ENCODE measurements around the gene PLA2G4F.

The PLA2G4F gene, protein sequence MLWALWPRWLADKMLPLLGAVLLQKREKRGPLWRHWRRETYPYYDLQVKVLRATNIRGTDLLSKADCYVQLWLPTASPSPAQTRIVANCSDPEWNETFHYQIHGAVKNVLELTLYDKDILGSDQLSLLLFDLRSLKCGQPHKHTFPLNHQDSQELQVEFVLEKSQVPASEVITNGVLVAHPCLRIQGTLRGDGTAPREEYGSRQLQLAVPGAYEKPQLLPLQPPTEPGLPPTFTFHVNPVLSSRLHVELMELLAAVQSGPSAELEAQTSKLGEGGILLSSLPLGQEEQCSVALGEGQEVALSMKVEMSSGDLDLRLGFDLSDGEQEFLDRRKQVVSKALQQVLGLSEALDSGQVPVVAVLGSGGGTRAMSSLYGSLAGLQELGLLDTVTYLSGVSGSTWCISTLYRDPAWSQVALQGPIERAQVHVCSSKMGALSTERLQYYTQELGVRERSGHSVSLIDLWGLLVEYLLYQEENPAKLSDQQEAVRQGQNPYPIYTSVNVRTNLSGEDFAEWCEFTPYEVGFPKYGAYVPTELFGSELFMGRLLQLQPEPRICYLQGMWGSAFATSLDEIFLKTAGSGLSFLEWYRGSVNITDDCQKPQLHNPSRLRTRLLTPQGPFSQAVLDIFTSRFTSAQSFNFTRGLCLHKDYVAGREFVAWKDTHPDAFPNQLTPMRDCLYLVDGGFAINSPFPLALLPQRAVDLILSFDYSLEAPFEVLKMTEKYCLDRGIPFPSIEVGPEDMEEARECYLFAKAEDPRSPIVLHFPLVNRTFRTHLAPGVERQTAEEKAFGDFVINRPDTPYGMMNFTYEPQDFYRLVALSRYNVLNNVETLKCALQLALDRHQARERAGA

DNA sequence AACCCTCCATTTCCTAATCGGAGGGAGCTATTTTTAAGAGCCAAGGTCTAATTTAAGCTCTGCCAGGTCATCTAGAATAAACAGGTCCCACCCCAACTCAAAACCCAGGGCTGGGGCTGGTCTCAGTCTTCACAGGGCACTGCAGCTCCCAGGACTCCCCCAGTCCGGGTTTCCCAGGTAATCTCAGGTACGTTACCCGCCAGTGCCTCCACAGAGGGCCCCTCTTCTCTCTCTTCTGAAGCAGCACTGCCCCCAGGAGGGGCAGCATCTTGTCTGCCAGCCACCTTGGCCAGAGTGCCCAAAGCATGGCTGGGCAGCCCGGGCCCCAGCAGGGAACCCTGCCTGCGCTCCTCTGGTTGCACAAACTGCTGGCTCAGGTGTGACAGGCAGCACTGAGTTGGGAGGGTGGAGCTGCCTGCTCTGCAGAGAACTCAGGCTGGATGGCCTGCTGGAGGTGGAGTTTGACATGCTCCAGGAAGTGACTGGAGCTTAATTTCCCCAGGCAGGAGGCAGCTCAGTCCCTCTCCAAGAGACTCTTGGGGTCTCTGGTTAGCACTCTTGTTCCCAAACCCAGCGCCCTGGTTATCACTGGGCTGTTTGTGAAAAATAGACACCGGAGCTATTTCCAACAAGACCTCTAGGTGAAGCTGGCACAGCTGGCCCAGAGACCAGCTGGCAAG is at the start of gene PLA2G4F:
PLA2G4F (minus strand) TSS at position 394 of the 680 bp plus-strand sequence; CDS start at position 307, 87 bp downstream.
- DNase-seq (ENCODE audit: low read depth, low spot score) = no peak

DNA sequence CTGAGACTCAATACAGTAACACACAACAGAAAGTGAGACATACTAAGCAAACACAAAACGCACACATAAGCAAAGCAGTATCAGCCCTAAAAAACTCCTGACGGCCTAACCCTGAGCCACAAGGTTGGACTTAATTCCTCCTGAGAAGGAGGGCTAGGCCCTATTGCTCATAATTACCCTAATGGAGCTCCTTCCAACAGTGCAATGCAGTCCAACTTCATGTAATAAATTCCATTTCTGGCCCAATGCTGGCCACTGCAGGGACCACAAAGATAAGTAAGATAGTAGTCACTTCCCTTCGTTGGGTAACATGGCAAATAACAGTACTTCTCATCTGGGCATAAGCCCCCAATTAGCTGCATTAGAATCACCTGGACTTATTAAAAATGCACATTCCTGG is 47.5 kb upstream of the PLA2G4F start:
- no peak for DNase-seq (ENCODE audit: low read depth, low spot score)

DNA sequence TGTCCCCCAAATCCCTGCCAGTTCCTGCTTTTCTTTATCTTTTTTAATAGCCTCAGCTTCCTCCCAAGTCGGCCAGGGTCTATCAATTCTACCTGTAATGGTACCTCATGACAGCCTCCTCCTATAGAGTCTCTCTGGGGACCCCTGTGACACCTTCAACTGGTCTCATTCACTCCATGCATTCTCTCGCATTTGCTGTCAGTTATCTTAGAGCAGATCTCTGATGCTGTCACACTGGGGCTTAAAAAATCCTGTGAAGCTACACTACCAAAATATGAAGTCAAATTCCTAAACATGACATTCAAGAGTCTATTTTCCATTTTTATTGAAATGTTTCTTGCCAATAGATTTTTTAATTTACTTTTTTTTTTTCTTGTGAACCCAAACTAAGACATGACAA is 46.2 kb upstream of the PLA2G4F start:
- DNase-seq (ENCODE audit: low read depth, low spot score) = no peak

DNA sequence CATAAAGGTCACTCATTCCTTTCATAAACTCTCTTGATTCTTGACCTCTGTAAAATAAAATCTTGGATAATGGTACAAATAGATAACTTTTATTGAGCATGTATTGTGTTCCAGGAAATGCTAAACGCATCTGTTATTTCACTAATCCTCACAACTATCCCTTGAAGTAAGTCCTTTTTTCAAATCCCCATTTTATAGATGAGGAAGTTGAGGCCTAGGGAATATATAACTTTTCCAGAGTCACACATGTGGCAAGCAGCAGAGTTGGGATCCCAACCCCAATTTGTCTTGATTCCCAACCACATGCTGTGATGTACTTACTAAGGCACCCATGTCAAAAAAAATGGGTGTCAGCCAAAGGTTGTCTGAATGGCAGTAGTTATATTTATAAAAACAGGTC is 45.4 kb upstream of the PLA2G4F start:
- DNase-seq (ENCODE audit: low read depth, low spot score) = no peak

DNA sequence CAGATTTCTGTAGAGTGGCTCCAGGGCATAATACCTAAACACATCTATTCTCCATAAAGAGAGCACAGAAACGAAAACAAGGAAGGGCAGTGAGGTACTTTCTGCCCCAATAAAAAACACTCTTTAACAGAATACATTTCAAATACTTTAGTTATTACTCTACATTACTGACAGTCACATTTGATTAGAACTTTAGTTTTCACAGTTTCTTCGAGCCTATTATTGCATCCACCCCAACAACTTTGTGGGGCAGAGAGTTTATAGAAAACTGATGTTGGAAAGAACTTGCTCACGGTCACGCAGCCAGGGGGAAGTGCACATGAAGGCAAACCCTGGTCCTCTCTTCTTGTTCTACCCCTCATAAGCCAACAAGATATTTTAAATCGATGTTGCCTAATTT is 42.7 kb upstream of the PLA2G4F start:
- DNase-seq (ENCODE audit: low read depth, low spot score) = no peak

DNA sequence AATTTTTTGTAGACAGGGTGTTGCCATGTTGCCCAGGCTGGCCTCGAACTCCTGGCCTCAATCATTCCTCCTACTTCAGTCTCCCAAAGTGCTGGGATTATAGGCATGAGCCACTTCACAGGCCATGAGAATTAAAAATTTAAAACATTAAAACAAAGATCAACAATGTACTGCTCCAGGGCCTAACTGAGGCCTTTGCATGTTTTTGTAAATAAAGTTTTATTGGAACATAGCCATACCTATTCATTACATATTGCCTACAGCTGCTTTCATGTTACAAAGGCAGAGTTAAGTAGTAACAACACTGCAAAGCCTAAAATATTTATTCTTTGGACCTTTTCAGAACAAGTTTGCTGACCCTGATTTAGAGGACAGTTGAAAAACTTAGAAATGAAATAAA is 42.1 kb upstream of the PLA2G4F start:
- no peak for DNase-seq (ENCODE audit: low read depth, low spot score)

DNA sequence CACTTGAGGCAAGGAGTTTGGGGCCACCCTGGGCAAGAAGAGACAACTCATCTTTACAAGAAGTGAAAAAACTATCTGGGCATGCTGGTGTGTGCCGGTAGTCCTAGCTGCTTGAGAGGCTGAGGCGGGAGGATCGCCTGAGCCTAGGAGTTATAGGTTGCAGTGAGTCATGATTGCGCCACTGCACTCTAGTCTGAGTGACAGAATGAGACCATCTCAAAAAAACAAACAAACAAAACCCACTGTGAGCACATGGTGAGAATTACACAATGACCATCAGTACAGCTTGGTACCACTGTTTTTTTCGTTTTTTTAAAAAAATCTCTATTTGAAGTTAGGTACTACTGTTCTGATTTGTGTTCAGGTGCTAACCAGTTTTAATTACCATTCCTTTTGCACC is 38.1 kb upstream of the PLA2G4F start:
- no peak for DNase-seq (ENCODE audit: low read depth, low spot score)

DNA sequence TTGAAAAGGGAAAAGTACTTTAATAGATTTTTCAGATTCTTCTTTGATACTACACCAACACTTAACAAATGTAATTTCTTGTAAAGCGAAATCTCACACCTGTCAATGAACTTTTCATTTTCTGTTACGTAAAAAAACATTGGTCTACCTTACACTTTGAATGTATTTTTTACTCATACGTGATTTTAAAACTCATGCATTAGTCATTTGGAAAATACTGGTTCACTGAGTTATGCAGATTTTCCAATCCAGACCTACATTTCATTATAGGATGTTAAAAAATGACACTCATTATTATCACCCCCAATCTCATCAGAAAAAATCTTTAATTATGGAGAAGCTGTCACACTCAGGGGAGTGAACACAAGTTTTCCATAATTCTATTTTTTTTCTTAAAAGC is 36.9 kb upstream of the PLA2G4F start:
- DNase-seq (ENCODE audit: low read depth, low spot score) = no peak

DNA sequence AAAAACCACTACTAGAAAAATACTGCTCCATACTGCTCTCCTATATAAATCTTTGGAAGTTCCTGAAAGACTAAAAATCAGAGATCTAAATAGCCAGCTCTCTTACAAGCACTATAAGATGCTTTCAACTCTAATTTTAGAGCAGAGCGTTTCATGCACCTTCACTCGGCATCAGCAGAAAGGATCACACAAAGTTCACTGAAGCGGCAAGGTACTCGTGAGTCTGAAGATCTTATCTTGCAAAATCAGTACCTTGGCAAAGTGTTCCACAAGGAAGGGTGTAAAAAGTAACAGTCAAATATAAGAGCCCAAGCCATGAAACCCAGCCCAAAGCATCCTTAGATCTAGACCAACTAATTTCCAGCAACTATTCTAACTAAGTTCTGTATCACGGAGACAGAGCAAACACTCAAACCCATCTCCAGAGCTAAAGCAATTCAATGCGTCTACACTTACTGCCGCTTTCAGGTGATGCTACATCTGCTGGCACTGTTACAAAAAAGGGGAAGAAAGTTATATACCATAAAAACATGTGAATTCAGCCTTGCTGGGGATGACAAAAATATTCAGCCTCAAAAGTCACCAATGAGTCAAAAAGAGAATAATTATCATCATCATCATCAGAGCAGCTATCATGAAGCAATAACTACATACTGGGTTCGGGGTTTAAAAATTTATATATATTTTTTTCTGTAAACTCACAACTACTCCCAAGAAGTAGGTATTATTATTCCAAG is 35.3 kb upstream of the PLA2G4F start:
- no peak for DNase-seq (ENCODE audit: low read depth, low spot score)

DNA sequence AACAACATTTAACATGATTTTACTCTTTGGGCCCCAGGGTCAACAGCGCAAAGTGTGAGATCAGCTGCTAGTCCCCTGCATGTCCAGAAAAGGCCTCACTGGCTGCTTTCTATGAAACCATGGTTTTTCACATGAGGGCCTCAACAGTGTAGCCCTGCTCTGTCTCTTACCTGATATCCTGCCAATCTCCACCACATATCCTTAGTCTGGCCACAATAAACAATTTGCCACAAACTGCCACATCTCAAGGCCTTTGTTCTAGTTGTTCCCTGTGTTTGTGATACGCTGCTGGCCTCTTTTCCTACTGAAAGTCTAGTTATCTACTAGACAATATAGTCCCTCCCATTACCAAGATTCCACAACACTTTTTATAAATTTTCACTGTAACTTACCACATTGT is 33.9 kb upstream of the PLA2G4F start:
- no peak for DNase-seq (ENCODE audit: low read depth, low spot score)

DNA sequence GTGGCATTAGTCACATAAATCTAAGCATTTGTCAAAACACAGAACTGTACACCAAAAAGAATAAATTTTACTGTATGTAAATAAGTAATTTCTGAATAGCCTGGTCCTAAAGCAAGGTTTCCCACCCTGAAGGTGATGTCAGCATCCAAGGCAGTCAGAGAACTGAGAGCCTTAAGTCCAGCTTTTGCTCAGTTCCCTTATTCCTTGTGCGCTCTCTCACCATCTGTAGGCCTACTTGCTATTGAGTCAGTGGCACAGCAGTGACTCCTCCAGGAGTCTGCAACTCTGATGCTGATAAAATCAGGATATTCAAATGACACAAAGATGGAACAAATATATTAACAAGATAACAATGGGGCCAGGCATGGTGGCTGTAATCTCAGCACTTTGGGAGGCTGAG is 29.4 kb upstream of the PLA2G4F start:
- no peak for DNase-seq (ENCODE audit: low read depth, low spot score)

DNA sequence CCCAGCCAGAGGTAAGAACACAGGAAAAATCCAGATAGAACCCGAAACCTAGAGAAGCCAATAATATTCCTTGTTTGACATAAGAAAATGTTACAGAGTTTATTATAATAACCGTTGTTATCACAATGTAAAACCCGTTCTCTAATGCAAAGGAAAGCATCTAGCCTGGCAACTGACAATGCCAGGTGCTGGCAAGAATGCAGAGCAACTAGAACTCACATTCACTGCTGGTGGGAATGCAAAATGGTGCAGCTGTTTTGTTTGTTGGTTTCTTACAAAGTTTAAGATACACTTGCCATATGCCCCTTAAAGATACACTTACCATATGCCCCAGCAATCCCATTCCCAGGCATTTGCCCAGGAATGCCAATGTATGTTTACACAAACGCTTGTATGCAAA is 28.3 kb upstream of the PLA2G4F start:
- no peak for DNase-seq (ENCODE audit: low read depth, low spot score)

DNA sequence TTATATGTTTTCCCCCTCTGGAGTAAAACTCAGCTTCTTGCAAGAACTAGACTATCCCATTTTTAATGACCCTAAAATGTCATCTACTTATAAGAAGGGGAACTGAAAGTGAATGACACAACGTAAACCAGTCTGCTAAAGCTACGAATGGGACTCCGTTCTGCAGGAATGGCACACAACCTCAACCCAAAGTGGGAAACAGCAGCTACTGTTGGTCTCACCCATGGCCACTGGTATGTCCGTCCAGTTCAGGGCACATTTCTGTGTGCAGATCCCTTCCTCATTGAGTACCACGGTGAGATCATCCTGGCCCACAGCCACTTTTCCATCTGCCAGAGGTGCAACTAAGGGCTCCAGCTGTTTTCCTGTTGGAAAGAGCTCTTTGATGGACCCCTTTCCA is 27.9 kb upstream of the PLA2G4F start:
- DNase-seq (ENCODE audit: low read depth, low spot score) = no peak

DNA sequence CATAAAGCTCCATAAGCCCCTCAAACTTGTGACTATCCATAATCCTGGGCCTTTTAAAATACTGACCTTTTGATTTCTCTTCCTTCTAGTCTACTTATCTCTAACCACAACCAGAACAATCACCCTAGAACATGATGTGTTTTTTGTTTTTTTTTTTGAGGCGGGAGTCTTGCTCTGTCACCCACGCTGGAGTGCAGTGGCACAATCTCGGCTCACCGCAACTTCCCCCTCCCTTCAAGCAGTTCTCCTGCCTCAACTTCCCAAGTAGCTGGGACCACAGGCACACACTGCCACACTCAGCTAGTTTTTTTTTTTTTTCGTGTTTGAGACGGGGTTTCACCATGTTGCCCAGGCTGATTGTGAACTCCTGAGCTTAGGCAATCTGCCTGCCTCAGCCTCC is 26.5 kb upstream of the PLA2G4F start:
- no peak for DNase-seq (ENCODE audit: low read depth, low spot score)

DNA sequence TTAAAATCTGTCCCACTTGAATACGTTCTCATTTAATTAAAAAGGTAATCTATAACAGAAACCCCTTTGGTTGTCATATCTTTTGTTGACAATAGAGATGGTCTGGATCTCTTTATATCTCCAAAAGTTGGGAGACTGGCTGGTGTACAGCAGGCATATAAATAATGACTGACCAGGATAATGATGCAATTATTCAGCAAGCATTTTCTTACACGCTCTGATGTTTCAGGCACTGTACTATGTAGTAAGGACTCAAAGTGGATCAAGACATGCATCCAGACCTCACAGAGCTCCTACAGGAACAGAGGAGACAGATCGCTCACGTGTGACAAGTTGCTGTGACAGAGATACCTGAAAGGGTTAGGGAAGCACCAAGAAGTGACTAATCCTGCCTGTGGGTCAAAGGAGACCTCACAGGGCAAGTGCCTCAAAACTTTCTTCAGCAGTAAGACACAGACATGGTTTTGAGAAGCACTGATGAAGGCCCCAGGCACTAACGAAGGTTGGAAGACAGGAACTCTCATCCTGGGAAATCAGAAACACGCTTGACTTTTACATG is 26.0 kb upstream of the PLA2G4F start:
- DNase-seq (ENCODE audit: low read depth, low spot score) = no peak

DNA sequence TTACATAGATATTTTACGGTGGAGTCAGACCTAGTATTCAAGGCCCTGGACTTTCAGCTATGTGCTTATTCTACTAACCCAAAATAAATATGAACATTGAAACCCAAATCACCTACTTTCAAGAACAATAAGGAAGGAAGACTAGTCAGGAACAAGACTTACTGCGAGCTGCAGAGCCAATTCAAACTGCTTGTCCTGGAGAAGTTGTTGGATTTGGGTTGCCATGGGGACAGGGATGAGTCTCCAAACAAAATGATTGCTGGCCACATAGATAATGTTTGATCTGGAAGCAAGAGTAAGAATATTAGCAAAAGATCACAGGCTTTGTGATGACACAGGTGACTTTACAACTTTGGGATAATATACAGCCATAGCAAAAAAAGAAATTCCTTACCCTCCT is 21.6 kb upstream of the PLA2G4F start:
- DNase-seq (ENCODE audit: low read depth, low spot score) = no peak

DNA sequence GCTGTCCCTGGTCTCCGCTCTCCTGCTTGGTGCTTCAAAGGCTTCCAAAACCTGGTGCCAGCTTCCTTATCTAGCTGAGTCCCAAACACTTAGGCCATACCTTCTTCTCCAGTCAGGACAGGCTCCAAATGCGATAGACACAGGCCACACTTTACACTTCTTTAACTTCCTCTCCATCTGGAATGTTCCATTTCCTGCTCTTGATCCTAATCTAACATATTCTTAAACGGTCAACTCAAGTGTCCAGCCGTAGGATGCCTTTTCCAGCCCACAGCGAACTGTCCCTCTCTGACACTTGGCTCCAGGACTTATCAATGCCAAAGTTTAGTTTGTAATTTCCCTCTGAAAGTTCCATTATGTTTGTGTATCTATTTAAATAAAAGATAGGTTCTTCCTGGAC is 19.2 kb upstream of the PLA2G4F start:
- DNase-seq (ENCODE audit: low read depth, low spot score) = no peak

DNA sequence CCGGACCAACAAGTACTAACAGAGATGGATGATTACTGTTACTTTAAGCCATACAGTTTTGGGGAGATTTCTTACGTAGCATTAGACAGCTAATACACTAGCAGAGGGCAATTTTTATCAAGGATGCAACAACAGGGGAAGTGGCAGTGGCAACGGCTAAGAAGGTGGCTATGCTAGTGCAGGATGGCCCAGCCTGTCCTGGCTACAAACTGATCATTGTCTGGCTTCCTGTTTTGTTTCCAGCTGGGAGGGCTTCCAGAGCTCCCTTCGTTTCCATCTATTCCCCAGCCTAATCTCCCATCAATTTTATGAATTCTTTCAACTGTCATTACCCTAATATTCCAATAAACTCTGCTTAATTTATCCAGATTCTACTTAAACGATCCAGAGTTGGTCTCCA is 16.0 kb upstream of the PLA2G4F start:
- no peak for DNase-seq (ENCODE audit: low read depth, low spot score)

DNA sequence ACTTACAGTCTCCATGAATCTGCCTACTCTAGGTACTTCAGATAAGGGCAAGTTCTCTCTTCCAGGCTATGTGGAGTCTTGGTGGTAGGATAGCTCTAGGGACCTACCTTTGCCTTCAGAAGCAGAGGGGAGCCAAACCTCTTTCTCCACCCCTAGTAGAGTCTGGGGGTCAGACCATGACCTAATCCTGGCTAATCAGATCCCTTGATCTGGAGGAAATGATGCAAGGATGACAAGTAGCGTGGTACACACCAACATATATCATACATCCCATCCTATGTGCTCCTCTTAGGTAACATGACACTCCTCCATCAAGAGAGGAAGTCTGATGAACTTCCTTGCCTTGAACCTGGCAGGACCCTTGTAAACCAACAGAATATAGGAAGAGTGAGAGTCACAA is 15.4 kb upstream of the PLA2G4F start:
- DNase-seq (ENCODE audit: low read depth, low spot score) = no peak

DNA sequence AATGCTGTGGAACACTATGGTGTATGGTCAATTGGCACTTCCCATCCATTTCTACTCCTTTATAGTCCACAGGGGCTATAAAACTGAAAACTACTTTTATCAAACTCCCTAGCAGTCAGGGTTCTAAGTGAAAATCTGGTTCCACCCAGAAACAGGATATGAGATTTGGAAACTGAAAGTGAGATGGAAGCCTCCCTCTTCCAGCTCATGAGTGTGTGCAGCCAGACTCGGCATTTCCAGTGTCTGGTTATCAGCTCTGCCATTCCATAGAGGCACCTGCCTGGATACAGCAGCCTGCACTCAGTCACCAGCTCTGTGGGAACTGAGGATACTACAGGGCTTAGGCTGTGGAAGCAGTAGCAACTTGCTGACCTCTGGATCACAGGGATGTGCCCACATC is 14.7 kb upstream of the PLA2G4F start:
- DNase-seq (ENCODE audit: low read depth, low spot score) = no peak

DNA sequence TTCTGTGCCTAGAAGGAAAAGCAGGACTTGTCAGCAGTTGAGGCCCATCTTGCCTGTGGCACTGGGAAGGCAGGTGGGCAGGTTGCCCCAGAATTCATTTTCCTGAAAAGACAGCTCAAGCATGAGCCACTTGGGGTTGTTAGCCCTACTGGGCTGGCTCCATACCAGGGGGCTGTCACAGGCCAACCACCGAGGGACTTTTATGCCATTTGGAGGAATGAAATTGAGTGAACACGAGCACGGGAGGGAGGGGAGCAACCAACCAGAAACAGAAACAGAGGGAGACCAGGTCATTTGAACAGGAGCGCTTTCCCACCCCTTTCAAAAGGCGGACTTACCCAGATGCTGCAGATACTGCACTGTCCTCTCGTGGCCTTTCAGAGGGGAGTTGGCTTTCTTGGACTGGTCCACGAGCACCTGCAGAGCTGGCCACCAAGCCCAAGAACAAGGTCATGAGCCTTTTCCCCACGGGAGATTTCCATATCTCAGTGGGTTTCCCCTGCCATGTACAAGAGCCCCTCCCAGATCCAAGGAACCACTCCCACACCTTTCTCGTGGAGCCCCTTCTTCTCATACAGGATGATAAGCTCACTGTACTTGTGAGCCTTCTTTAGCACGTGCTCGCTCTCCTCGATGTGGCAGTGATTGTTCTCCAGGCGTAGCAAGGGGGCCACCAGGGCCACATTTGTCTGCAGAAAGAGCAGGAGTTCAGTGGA is 9.9 kb upstream of the PLA2G4F start:
- DNase-seq (ENCODE audit: low read depth, low spot score) = no peak
